WTC11 (cell line): Measurements from ENCODE around the gene ASPM.

ENCODE experiments used
- AFF4 ChIP-seq: sonication (generic); formaldehyde crosslinking; IDR thresholded peaks from 2 replicates; pipeline ENCODE4 v1.8.1; 2023; ENCODE audit warnings: mild to moderate bottlenecking, missing genetic modification reagents, borderline replicate concordance
- CREM ChIP-seq: sonication (generic); formaldehyde crosslinking; IDR thresholded peaks from 2 replicates; pipeline ENCODE4 v1.8.1; 2022; ENCODE audit warnings: mild to moderate bottlenecking, missing genetic modification reagents, moderate library complexity
- CTCF ChIP-seq: fragments of 200-600 bp; IDR thresholded peaks from 2 replicates; pipeline ENCODE4 v1.8.0; 2022; ENCODE audit warnings: antibody characterized with exemption
- KAT7 ChIP-seq: sonication (generic); formaldehyde crosslinking; IDR thresholded peaks from 2 replicates; pipeline ENCODE4 v1.8.1; 2023; ENCODE audit warnings: missing genetic modification reagents, mild to moderate bottlenecking, borderline replicate concordance
- USF1 ChIP-seq: sonication (generic); formaldehyde crosslinking; IDR thresholded peaks from 2 replicates; pipeline ENCODE4 v1.8.0; 2022; ENCODE audit warnings: mild to moderate bottlenecking, missing genetic modification reagents

GRCh38 chr1:197174818-197175217 is 28.3 kb upstream of the ASPM start:
- TF ChIP-seq CREM (CRISPR knock-in tag) (no peak), KAT7 (CRISPR knock-in tag) (no peak), AFF4 (CRISPR knock-in tag) (no peak), CTCF (no peak), USF1 (CRISPR knock-in tag) (no peak)
